H1 (cell line): ENCODE measurements around the gene CDKL1. TPM values are rescaled to one million over a fixed set of nuclear protein-coding genes. Genes with fewer than 3 reads are reported as not detected.

ENCODE experiments used
- CTCF ChIA-PET: fragments of 300-600 bp; sonication (Branson Sonifier 250); formaldehyde crosslinking; loops from one replicate; lab custom pipeline; 2021; ENCODE audit not compliant: partially characterized antibody; lab: Charles Lee
- POLR2A ChIA-PET: fragments of 300-600 bp; sonication (Branson Sonifier 250); formaldehyde crosslinking; loops from one replicate; lab custom pipeline; 2021; ENCODE audit warnings: inconsistent platforms; ENCODE audit not compliant: partially characterized antibody; lab: Charles Lee
- DNase-seq, 2 experiments: peaks; one replicate each; pipeline versions ENCODE4 v3.0.0 to v3.0.0-alpha.2; 2010 to 2022; ENCODE audit warnings: low spot score in 2 of 2, low read depth in 1 of 2, mixed read lengths in 1 of 2
- FAIRE-seq: peaks from 2 replicates; lab custom pipeline; 2011; peaks lifted over from hg19 to GRCh38; lab: Jason Lieb, UNC
- H2AFZ ChIP-seq: 2 replicates; pipeline ENCODE4 v1.8.1; 2012; ENCODE audit warnings: low read length, inconsistent platforms
- H2AK5ac ChIP-seq: 2 replicates; pipeline ENCODE4 v1.6.1; 2013; ENCODE audit warnings: low read depth, low read length
- H2BK120ac ChIP-seq: replicated peaks from 2 replicates; pipeline ENCODE3; 2013; ENCODE audit warnings: low read depth, low read length, inconsistent platforms
- H2BK12ac ChIP-seq: 2 replicates; pipeline ENCODE4 v1.6.1; 2013; ENCODE audit warnings: low read depth, low read length
- H2BK15ac ChIP-seq: 2 replicates; pipeline ENCODE4 v1.6.1; 2013; ENCODE audit warnings: low read length
- H2BK20ac ChIP-seq: 2 replicates; pipeline ENCODE4 v1.6.1; 2013; ENCODE audit warnings: low read length
- H2BK5ac ChIP-seq: 2 replicates; pipeline ENCODE4 v1.6.1; 2013; ENCODE audit warnings: low read depth, low read length
- H3K14ac ChIP-seq: 2 replicates; pipeline ENCODE4 v1.6.1; 2013; ENCODE audit warnings: inconsistent platforms; ENCODE audit not compliant: insufficient read length
- H3K18ac ChIP-seq: 2 replicates; pipeline ENCODE4 v1.6.1; 2013; ENCODE audit warnings: low read length; ENCODE audit errors: extremely low read depth
- H3K23ac ChIP-seq: 2 replicates; pipeline ENCODE4 v1.6.1; 2013; ENCODE audit warnings: inconsistent platforms; ENCODE audit not compliant: insufficient read length
- H3K23me2 ChIP-seq: 2 replicates; pipeline ENCODE4 v1.6.1; 2013; ENCODE audit warnings: low read depth, low read length
- H3K27ac ChIP-seq: 2 replicates; pipeline ENCODE4 v1.6.1; 2011; ENCODE audit warnings: low read depth, low read length, inconsistent platforms
- H3K27me3 ChIP-seq, 4 experiments: replicated peaks in 1 of 4; 1 replicate in 1 of 4; 2 replicates in 3 of 4; pipeline versions ENCODE4 v1.6.1 to v1.8.1; 2011 to 2013; ENCODE audit warnings: low read length in 3 of 4, mild to moderate bottlenecking in 3 of 4, inconsistent platforms in 2 of 4, mixed read lengths in 2 of 4, moderate library complexity in 1 of 4; ENCODE audit not compliant: control insufficient read depth in 3 of 4, insufficient read depth in 3 of 4; ENCODE audit errors: extremely low read depth in 1 of 4
- H3K36me3 ChIP-seq, 4 experiments: 2 replicates each; pipeline versions ENCODE4 v1.6.1 to v1.8.1; 2011 to 2013; ENCODE audit warnings: mild to moderate bottlenecking in 4 of 4, low read length in 3 of 4, moderate library complexity in 2 of 4, control low read depth in 1 of 4, inconsistent platforms in 1 of 4; ENCODE audit not compliant: insufficient read depth in 4 of 4, control insufficient read depth in 2 of 4
- H3K4ac ChIP-seq: replicated peaks from 2 replicates; pipeline ENCODE3; 2013; ENCODE audit warnings: low read length, low read depth, mixed read lengths, inconsistent platforms; ENCODE audit not compliant: insufficient read length
- H3K4me1 ChIP-seq, 4 experiments: replicated peaks in 1 of 4; 1 replicate in 1 of 4; 2 replicates in 3 of 4; pipeline versions ENCODE4 v1.6.1 to v1.8.1; 2011 to 2013; ENCODE audit warnings: low read length in 3 of 4, inconsistent platforms in 2 of 4, mixed read lengths in 1 of 4; ENCODE audit not compliant: insufficient read depth in 4 of 4, control insufficient read depth in 3 of 4
- H3K4me2 ChIP-seq, 2 experiments: 2 replicates each; pipeline versions ENCODE4 v1.6.1 to v1.8.1; 2011 to 2013; ENCODE audit warnings: low read depth in 2 of 2, low read length in 2 of 2, control low read depth in 1 of 2, inconsistent platforms in 1 of 2, mild to moderate bottlenecking in 1 of 2; ENCODE audit not compliant: insufficient read depth in 1 of 2
- H3K4me3 ChIP-seq, 4 experiments: fragments of 200-600, 300-600 bp in 1 of 4; sonication (generic), shearing (Covaris generic), sonication (Bioruptor Twin) in 1 of 4; 2 replicates each; pipeline versions ENCODE4 v1.5.1 to v1.8.1; 2011 to 2016; ENCODE audit warnings: low read length in 4 of 4, low read depth in 3 of 4, control low read depth in 2 of 4, inconsistent platforms in 2 of 4, mild to moderate bottlenecking in 2 of 4, mixed read lengths in 1 of 4, moderate library complexity in 1 of 4; ENCODE audit not compliant: insufficient read depth in 2 of 4; ENCODE audit errors: extremely low read depth in 1 of 4
- H3K56ac ChIP-seq: replicated peaks from 2 replicates; pipeline ENCODE3; 2013; ENCODE audit warnings: low read depth, mild to moderate bottlenecking, mixed read lengths, low read length, inconsistent platforms; ENCODE audit not compliant: insufficient read length
- H3K79me1 ChIP-seq: 2 replicates; pipeline ENCODE4 v1.6.1; 2013; ENCODE audit warnings: low read depth, low read length, control low read depth
- H3K79me2 ChIP-seq, 2 experiments: 2 replicates each; pipeline versions ENCODE4 v1.6.1 to v1.8.1; 2012 to 2013; ENCODE audit warnings: low read length in 2 of 2, mild to moderate bottlenecking in 2 of 2, inconsistent platforms in 1 of 2; ENCODE audit not compliant: insufficient read depth in 2 of 2, control insufficient read depth in 1 of 2
- H3K9ac ChIP-seq, 4 experiments: replicated peaks in 1 of 4; 1 replicate in 1 of 4; 2 replicates in 3 of 4; pipeline versions ENCODE4 v1.6.1 to v1.8.1; 2011 to 2013; ENCODE audit warnings: low read depth in 3 of 4, low read length in 3 of 4, control low read depth in 2 of 4, mild to moderate bottlenecking in 2 of 4, moderate library complexity in 2 of 4, inconsistent platforms in 1 of 4; ENCODE audit errors: extremely low read depth in 1 of 4
- H3K9me3 ChIP-seq, 2 experiments: 2 replicates each; pipeline versions ENCODE4 v1.6.1 to v1.8.1; 2012 to 2013; ENCODE audit warnings: mild to moderate bottlenecking in 2 of 2, moderate library complexity in 2 of 2, control low read depth in 1 of 2, inconsistent platforms in 1 of 2, low read depth in 1 of 2, low read length in 1 of 2, mixed read lengths in 1 of 2; ENCODE audit not compliant: insufficient read depth in 2 of 2
- H4K20me1 ChIP-seq, 2 experiments: replicated peaks in 1 of 2; 2 replicates each; pipeline versions ENCODE3 to v1.8.1; 2011 to 2013; ENCODE audit warnings: inconsistent platforms in 2 of 2, low read length in 2 of 2, mild to moderate bottlenecking in 1 of 2; ENCODE audit not compliant: insufficient read depth in 2 of 2, control insufficient read depth in 1 of 2
- H4K5ac ChIP-seq: 2 replicates; pipeline ENCODE4 v1.6.1; 2013; ENCODE audit warnings: low read length, low read depth, mixed read lengths, inconsistent platforms; ENCODE audit not compliant: insufficient read length
- H4K8ac ChIP-seq: 2 replicates; pipeline ENCODE4 v1.8.0; 2013; ENCODE audit warnings: mild to moderate bottlenecking, moderate library complexity, low read length, inconsistent platforms; ENCODE audit not compliant: insufficient read depth; ENCODE audit errors: extremely low read depth
- H4K91ac ChIP-seq: replicated peaks from 2 replicates; pipeline ENCODE3; 2013; ENCODE audit warnings: low read length, mixed read lengths, inconsistent platforms; ENCODE audit not compliant: insufficient read length
- ATF2 ChIP-seq: IDR thresholded peaks from 2 replicates; pipeline ENCODE4 v1.6.1; 2012; ENCODE audit warnings: low read length, inconsistent platforms
- BCL11A ChIP-seq, 2 experiments: IDR thresholded peaks; one replicate each; pipeline ENCODE4 v1.6.1; 2011; ENCODE audit warnings: low read depth in 2 of 2, low read length in 2 of 2, mild to moderate bottlenecking in 2 of 2
- CEBPB ChIP-seq: IDR thresholded peaks from 2 replicates; pipeline ENCODE4 v1.6.1; 2012; ENCODE audit warnings: low read depth, low read length
- CHD1 ChIP-seq: IDR thresholded peaks from 2 replicates; pipeline ENCODE4 v1.6.1; 2012; ENCODE audit warnings: low read depth, low read length, improper control_type of control experiment
- CTBP2 ChIP-seq: IDR thresholded peaks from 2 replicates; pipeline ENCODE4 v1.7.0; 2011; ENCODE audit warnings: borderline replicate concordance, mild to moderate bottlenecking, moderate library complexity, mixed read lengths, low read length; ENCODE audit not compliant: insufficient read depth, insufficient read length
- EGR1 ChIP-seq: IDR thresholded peaks from 2 replicates; pipeline ENCODE4 v1.6.1; 2011; ENCODE audit warnings: low read depth, low read length, borderline replicate concordance
- NRF1 ChIP-seq: IDR thresholded peaks from 2 replicates; pipeline ENCODE4 v1.6.1; 2011; ENCODE audit warnings: mild to moderate bottlenecking, low read depth, low read length, improper control_type of control experiment
- PHF8 ChIP-seq: fragments of 200-600 bp; sonication (generic); conservative IDR thresholded peaks from 2 replicates; pipeline ENCODE4 v1.7.1; 2012; ENCODE audit warnings: low read depth, mild to moderate bottlenecking, inconsistent platforms, low read length, moderate library complexity
- SUZ12 ChIP-seq: fragments of 200-600 bp; sonication (generic); IDR thresholded peaks from 2 replicates; pipeline ENCODE4 v1.6.1; 2012; ENCODE audit warnings: mild to moderate bottlenecking, inconsistent platforms, low read length, moderate library complexity, mixed read lengths
- WGBS, 2 experiments: shearing (Covaris generic) in 1 of 2; methylation state at CpG; one replicate each; pipeline versions ENCODE4 v1.1.6 to v1.1.7; 2013 to 2015; ENCODE audit warnings: low lambda C conversion rate in 2 of 2, mixed read lengths in 2 of 2, inconsistent platforms in 1 of 2, low coverage in 1 of 2, missing lambda C conversion rate in 1 of 2; ENCODE audit not compliant: insufficient replicate concordance in 2 of 2, insufficient coverage in 1 of 2, insufficient read length in 1 of 2; ENCODE audit errors: extremely low coverage in 1 of 2, missing lambda C conversion rate in 1 of 2; 5-methylcytosine and 5-hydroxymethylcytosine counted together
- polyA plus RNA-seq, 7 experiments: library from polyadenylated mRNA; depleted of rRNA in 3 of 7; stranded (reverse) in 5 of 7; unstranded in 2 of 7; fragments of >200 nt in 5 of 7; fragments of 200-250 nt in 2 of 7; gene quantifications; 1 replicate in 5 of 7; 2 replicates in 1 of 7; 4 replicates in 1 of 7; pipeline versions ENCODE4 v1.2.1 to v1.2.3, GENCODE V29; 2011 to 2013; ENCODE audit warnings: missing spikeins in 2 of 7, mixed read lengths in 2 of 7
- total RNA-seq: library from RNA; stranded (reverse); fragmentation: NEBNext Ultra II Directional; extraction: Animal tissue kit (Norgen Biotek cat#: 25700); gene quantifications from 2 replicates; pipeline ENCODE4 v1.2.1, GENCODE V29; 2021
- TF ChIP-seq, protein P1 (sequence below): IDR thresholded peaks from 2 replicates; pipeline ENCODE4 v1.6.1; 2011; ENCODE audit warnings: low read length, improper control_type of control experiment

The CDKL1 gene
- total and polyA plus RNA-seq, 2 of the 8 experiments (the other 6 are each of a cell fraction or from before 2014, with no cell fraction given): 1.2 to 2.2 TPM

- no peak overlapping the region for H2BK20ac ChIP-seq
- no peak overlapping the region for H3K4ac ChIP-seq
- H4K20me1 ChIP-seq: no peaks in the 10 kb centered on the region
- no peak overlapping the region for H3K14ac ChIP-seq
- H2BK15ac ChIP-seq: no peak overlapping the region
- H3K27ac ChIP-seq: no peak overlapping the region
- H4K8ac ChIP-seq: no peak overlapping the region
- H3K36me3 ChIP-seq: no peaks in the 10 kb centered on the region
- H3K4me2 ChIP-seq: no peak overlapping the region
- H3K9me3 ChIP-seq: no peaks in the 10 kb centered on the region
- no peak overlapping the region for H4K5ac ChIP-seq
- no peak overlapping the region for H3K9ac ChIP-seq
- H2AK5ac ChIP-seq: no peak overlapping the region
- H2BK5ac ChIP-seq: no peak overlapping the region
- no peak overlapping the region for H2BK120ac ChIP-seq
- no peak overlapping the region for H3K4me3 ChIP-seq
- no peak overlapping the region for H3K56ac ChIP-seq
- DNase-seq (no peak), FAIRE-seq (no peak)
- H3K18ac ChIP-seq: no peak overlapping the region
- H2AFZ ChIP-seq: no peak overlapping the region
- H3K4me1 ChIP-seq: no peaks in the 10 kb centered on the region
- no peaks in the 10 kb centered on the region for H3K23me2 ChIP-seq
- H3K23ac ChIP-seq: no peak overlapping the region
- POLR2A ChIA-PET: no interaction called here
- H3K79me1 ChIP-seq: no peaks in the 10 kb centered on the region
- no peaks in the 10 kb centered on the region for H3K27me3 ChIP-seq
- H4K91ac ChIP-seq: no peak overlapping the region
- H2BK12ac ChIP-seq: no peak overlapping the region
- no peaks in the 10 kb centered on the region for H3K79me2 ChIP-seq
- WGBS, 2 experiments: 86% methylated on average over 5 of the region's 6 CpGs; no CpG with 5 or more reads in 1 of the 2 experiments
- CTCF ChIA-PET: interaction anchor here (1.1 kb wide), 2 partner anchors 24 to 25 kb away, joined by 3 to 4 read pairs; no protein-coding TSS in a partner anchor
- no peak for TF ChIP-seq PHF8
- TF ChIP-seq EGR1: no peak
- TF ChIP-seq SUZ12: no peak
- TF ChIP-seq, protein P1, sequence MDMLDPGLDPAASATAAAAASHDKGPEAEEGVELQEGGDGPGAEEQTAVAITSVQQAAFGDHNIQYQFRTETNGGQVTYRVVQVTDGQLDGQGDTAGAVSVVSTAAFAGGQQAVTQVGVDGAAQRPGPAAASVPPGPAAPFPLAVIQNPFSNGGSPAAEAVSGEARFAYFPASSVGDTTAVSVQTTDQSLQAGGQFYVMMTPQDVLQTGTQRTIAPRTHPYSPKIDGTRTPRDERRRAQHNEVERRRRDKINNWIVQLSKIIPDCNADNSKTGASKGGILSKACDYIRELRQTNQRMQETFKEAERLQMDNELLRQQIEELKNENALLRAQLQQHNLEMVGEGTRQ: no peak
- TF ChIP-seq CEBPB: no peak
- TF ChIP-seq BCL11A (IDR thresholded peaks at IDR 0.05; ENCODE audit: low read depth in 2 of 2, low read length in 2 of 2): no peak
- no peak for TF ChIP-seq ATF2
- no peak for TF ChIP-seq CTBP2
- no peak for TF ChIP-seq CHD1
- TF ChIP-seq NRF1: no peak
These were observed 10.6 kb upstream of the CDKL1 start for GRCh38 chr14:50407111-50407812.
